Amniotic stem cell (primary cell): ENCODE measurements around the gene TMEM81.

Experiments
- DNase-seq: peaks from one replicate; lab custom pipeline; 2025; lab: John Stamatoyannopoulos, UW

Gene TMEM81

GRCh38 chr1:205058853-205059252, 25.4 kb downstream of the TMEM81 start:
- DNase-seq = no peak

GRCh38 chr1:205057808-205058575, 26.3 kb downstream of the TMEM81 start:
- no peak for DNase-seq

GRCh38 chr1:205056956-205057568, 27.2 kb downstream of the TMEM81 start:
- no peak for DNase-seq

GRCh38 chr1:205056188-205056611, 28.1 kb downstream of the TMEM81 start:
- DNase-seq = no peak

GRCh38 chr1:205054013-205054412, 30.2 kb downstream of the TMEM81 start:
- no peak for DNase-seq

GRCh38 chr1:205053296-205053695, 31.0 kb downstream of the TMEM81 start:
- no peak for DNase-seq

GRCh38 chr1:205052690-205053089, 31.6 kb downstream of the TMEM81 start:
- DNase-seq = no peak

- no peak for DNase-seq
These were observed 34.8 kb downstream of the TMEM81 start for GRCh38 chr1:205049479-205049878.

- DNase-seq = no peak
These were observed 35.9 kb downstream of the TMEM81 start for GRCh38 chr1:205048382-205048781.

- no peak for DNase-seq
These were observed 36.5 kb downstream of the TMEM81 start for GRCh38 chr1:205047764-205048231.

GRCh38 chr1:205046870-205047269, 37.4 kb downstream of the TMEM81 start:
- DNase-seq = no peak

- DNase-seq = no peak
These were observed 39.1 kb downstream of the TMEM81 start for GRCh38 chr1:205045146-205045545.

- no peak for DNase-seq
These were observed 39.5 kb downstream of the TMEM81 start for GRCh38 chr1:205044741-205045140.

- no peak for DNase-seq
These were observed 40.4 kb downstream of the TMEM81 start for GRCh38 chr1:205043866-205044265.

- no peak for DNase-seq
These were observed 41.1 kb downstream of the TMEM81 start, which contains the start of gene CNTN2 for GRCh38 chr1:205042911-205043806. Gene CNTN2, plus strand, starts transcription at chr1:205043212. Its CDS starts 9,974 bp downstream, at chr1:205053186.

- DNase-seq = no peak
These were observed 42.0 kb downstream of the TMEM81 start for GRCh38 chr1:205041998-205042910.

- no peak for DNase-seq
These were observed 43.1 kb downstream of the TMEM81 start for GRCh38 chr1:205041001-205041715.

- DNase-seq = no peak
These were observed 46.0 kb downstream of the TMEM81 start for GRCh38 chr1:205038132-205038786.

- no peak for DNase-seq
These were observed 46.7 kb downstream of the TMEM81 start for GRCh38 chr1:205037539-205037938.
